A549 (cell line): Measurements from ENCODE around the gene ZFHX2.

Source experiments
- CBX8 ChIP-seq: fragments of 200-600 bp; sonication (generic); IDR thresholded peaks from 2 replicates; pipeline ENCODE4 v1.6.1; 2016
- JUN ChIP-seq, 2 experiments: fragments of >200 bp; sonication (Bioruptor Twin); formaldehyde crosslinking; IDR thresholded peaks; 2 replicates in 1 of 2; 3 replicates in 1 of 2; pipeline ENCODE4 v1.6.1; 2016 to 2017
- KDM1A ChIP-seq: fragments of 200-600 bp; sonication (generic); IDR thresholded peaks from 2 replicates; pipeline ENCODE4 v1.6.1; 2016; ENCODE audit warnings: low read depth, mild to moderate bottlenecking
- MAX ChIP-seq: IDR thresholded peaks from 2 replicates; pipeline ENCODE4 v1.6.1; 2012
- NFE2L2 ChIP-seq: fragments of 150-350 bp; conservative IDR thresholded peaks from 2 replicates; pipeline ENCODE4 v1.6.1; 2014; ENCODE audit warnings: low read length
- POLR2A ChIP-seq: IDR thresholded peaks from 2 replicates; pipeline ENCODE4 v1.6.1; 2012; ENCODE audit warnings: mild to moderate bottlenecking, low read length
- RAD21 ChIP-seq, 2 experiments: fragments of >200 bp in 1 of 2; sonication (Bioruptor Twin) in 1 of 2; formaldehyde crosslinking in 1 of 2; IDR thresholded peaks in 1 of 2; conservative IDR thresholded peaks in 1 of 2; 2 replicates in 1 of 2; 3 replicates in 1 of 2; pipeline ENCODE4 v1.6.1; 2012 to 2018; ENCODE audit warnings: inconsistent platforms in 1 of 2
- RARB ChIP-seq: fragments of 250-450 bp; sonication (Bioruptor Pico); IDR thresholded peaks from 2 replicates; pipeline ENCODE4 v1.8.0; 2021; ENCODE audit warnings: mild to moderate bottlenecking, moderate library complexity
- RFX5 ChIP-seq: fragments of 450-650 bp; IDR thresholded peaks from 2 replicates; pipeline ENCODE4 v1.7.1; 2014; ENCODE audit warnings: antibody characterized with exemption, mild to moderate bottlenecking, moderate library complexity
- RNF2 ChIP-seq: fragments of 200-600 bp; sonication (generic); IDR thresholded peaks from 2 replicates; pipeline ENCODE4 v1.6.1; 2016; ENCODE audit warnings: low read depth, mild to moderate bottlenecking, antibody characterized with exemption, moderate library complexity, borderline replicate concordance
- TFCP2L1 ChIP-seq: fragments of 250-450 bp; sonication (Bioruptor Pico); IDR thresholded peaks from 2 replicates; pipeline ENCODE4 v1.5.0; 2021; ENCODE audit warnings: mild to moderate bottlenecking
- TF ChIP-seq, protein P1 (sequence below): fragments of 200-600 bp; sonication (generic); IDR thresholded peaks from 2 replicates; pipeline ENCODE4 v1.6.1; 2016; ENCODE audit warnings: antibody characterized with exemption, mild to moderate bottlenecking, moderate library complexity
- TF ChIP-seq, protein P2 (sequence below): fragments of >200 bp; sonication (Bioruptor Twin); formaldehyde crosslinking; IDR thresholded peaks from 3 replicates; pipeline ENCODE4 v1.5.1; 2016

GRCh38 chr14:23550812-23551265 is 726 bp downstream of the ZFHX2 start:
- TF ChIP-seq, protein P1, sequence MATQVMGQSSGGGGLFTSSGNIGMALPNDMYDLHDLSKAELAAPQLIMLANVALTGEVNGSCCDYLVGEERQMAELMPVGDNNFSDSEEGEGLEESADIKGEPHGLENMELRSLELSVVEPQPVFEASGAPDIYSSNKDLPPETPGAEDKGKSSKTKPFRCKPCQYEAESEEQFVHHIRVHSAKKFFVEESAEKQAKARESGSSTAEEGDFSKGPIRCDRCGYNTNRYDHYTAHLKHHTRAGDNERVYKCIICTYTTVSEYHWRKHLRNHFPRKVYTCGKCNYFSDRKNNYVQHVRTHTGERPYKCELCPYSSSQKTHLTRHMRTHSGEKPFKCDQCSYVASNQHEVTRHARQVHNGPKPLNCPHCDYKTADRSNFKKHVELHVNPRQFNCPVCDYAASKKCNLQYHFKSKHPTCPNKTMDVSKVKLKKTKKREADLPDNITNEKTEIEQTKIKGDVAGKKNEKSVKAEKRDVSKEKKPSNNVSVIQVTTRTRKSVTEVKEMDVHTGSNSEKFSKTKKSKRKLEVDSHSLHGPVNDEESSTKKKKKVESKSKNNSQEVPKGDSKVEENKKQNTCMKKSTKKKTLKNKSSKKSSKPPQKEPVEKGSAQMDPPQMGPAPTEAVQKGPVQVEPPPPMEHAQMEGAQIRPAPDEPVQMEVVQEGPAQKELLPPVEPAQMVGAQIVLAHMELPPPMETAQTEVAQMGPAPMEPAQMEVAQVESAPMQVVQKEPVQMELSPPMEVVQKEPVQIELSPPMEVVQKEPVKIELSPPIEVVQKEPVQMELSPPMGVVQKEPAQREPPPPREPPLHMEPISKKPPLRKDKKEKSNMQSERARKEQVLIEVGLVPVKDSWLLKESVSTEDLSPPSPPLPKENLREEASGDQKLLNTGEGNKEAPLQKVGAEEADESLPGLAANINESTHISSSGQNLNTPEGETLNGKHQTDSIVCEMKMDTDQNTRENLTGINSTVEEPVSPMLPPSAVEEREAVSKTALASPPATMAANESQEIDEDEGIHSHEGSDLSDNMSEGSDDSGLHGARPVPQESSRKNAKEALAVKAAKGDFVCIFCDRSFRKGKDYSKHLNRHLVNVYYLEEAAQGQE: no peak
- TF ChIP-seq, protein P2, sequence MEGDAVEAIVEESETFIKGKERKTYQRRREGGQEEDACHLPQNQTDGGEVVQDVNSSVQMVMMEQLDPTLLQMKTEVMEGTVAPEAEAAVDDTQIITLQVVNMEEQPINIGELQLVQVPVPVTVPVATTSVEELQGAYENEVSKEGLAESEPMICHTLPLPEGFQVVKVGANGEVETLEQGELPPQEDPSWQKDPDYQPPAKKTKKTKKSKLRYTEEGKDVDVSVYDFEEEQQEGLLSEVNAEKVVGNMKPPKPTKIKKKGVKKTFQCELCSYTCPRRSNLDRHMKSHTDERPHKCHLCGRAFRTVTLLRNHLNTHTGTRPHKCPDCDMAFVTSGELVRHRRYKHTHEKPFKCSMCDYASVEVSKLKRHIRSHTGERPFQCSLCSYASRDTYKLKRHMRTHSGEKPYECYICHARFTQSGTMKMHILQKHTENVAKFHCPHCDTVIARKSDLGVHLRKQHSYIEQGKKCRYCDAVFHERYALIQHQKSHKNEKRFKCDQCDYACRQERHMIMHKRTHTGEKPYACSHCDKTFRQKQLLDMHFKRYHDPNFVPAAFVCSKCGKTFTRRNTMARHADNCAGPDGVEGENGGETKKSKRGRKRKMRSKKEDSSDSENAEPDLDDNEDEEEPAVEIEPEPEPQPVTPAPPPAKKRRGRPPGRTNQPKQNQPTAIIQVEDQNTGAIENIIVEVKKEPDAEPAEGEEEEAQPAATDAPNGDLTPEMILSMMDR: no peak
- TF ChIP-seq MAX: no peak
- TF ChIP-seq POLR2A: no peak
- no peak for TF ChIP-seq RFX5
- no peak for TF ChIP-seq KDM1A
- TF ChIP-seq TFCP2L1: no peak
- no peak for TF ChIP-seq RAD21 (conservative IDR thresholded peaks at IDR 0.05 in 1 of 2, IDR thresholded peaks at IDR 0.05 in 1 of 2)
- no peak for TF ChIP-seq CBX8
- no peak for TF ChIP-seq NFE2L2
- TF ChIP-seq JUN (IDR thresholded peaks at IDR 0.05): no peak
- TF ChIP-seq RARB (CRISPR knock-in tag): no peak
- no peak for TF ChIP-seq RNF2
